HG03571 (cell line): ENCODE measurements around the gene CLDN11.

Source experiments
- ATAC-seq: cut with Tn5 transposase; IDR thresholded peaks from one replicate; pipeline ENCODE4 v1.9.1; 2021; ENCODE audit not compliant: unreplicated experiment

CLDN11 gene

GRCh38 chr3:170426240-170426797 lies 7.7 kb downstream of the CLDN11 start:
- no peak for ATAC-seq

DNA sequence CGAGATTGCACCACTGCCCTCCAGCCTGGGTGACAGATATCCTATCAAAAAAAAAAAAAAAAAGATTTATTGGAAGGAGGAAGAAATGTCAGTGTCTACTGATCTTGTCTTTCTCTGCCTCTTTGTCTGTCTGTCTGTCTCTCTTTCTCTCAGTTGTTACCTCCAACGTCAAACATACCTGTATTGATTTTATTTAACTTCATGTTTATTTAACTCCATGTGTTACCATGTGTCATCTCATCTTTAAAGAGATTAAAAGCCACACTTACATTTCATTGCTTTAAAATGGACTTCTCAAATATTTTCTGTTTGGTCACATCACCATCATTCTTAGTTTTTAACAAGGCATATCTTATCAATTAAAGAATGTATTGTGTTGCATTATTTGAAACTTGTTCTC lies 9.4 kb downstream of the CLDN11 start:
- ATAC-seq: no peak

DNA sequence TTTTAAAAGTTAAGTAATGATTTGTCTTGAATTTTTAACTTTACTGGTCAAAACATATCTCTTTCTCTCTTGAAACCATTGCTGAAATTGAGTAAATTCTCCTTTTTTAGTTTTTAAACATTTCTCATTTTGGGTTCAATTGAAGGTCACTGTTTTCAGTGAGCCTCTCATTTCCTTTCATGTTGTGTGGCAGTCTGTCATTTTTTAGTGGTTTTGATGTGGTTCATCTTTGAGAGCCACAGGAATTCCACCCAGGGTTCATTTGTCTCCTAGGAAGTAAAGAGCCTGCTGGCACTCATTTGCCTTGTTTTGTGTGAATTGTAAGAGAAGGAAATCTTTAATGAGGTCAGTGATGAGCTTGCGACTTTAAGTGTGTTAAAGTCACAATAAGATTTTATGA lies 10.4 kb downstream of the CLDN11 start:
- no peak for ATAC-seq

DNA sequence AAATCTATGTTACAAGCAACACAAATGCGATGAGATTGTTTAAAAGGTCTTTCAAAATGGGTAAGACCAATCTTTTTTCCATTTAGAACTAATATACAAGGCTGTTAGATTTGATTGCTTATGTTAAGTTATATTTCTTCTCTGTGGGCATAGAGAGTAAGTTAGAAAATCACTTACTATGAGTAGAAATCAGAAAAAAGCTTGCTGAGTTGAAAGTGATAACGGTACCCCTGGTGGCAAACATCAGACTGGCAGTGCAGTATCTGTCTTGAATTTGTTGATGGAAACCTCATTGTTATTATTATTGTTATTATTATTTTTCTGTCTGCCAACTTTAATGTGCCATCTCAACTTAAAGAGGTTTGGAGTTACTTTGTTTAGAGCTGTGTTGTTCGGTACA lies 12.4 kb downstream of the CLDN11 start:
- ATAC-seq: no peak

DNA sequence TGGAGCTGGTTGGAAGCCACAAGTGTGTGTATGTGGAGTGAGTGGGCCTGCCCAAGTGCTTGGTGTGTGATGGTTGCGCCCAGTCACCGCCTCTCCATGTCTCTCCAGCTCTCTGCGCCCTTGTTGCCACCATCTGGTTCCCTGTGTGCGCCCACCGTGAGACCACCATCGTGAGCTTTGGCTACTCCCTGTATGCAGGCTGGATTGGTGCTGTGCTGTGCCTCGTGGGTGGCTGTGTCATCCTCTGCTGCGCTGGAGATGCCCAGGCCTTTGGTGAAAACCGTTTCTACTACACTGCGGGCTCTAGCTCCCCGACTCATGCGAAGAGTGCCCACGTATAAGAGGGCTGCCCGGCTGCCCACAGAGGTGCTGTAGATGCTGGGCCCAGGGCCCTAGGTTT lies 13.7 kb downstream of the CLDN11 start:
- no peak for ATAC-seq

GRCh38 chr3:170436697-170437096 lies 18.0 kb downstream of the CLDN11 start:
- no peak for ATAC-seq

DNA sequence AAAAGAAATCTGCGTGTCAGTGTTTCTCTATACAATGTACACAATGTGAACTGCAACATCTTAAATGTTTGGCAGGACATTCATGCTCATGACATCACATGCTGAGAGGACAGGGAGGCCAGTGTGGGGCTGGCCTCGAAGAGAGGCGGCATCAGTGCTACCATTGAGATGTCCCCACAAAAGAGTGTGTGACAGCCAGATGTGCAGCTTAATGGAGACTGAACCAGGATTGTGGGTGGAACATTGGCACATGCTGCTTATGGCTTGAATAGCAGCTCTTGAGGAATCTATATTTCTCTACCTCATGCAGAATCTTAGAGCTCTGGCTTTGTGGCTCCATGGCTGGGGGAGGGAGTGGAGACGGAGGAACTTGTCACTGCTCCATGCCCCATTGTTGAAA lies 18.5 kb downstream of the CLDN11 start:
- ATAC-seq: no peak

GRCh38 chr3:170437696-170438407 lies 19.2 kb downstream of the CLDN11 start:
- no peak for ATAC-seq

- ATAC-seq: no peak
Observed at GRCh38 chr3:170438836-170439235, 20.2 kb downstream of the CLDN11 start.

- no peak for ATAC-seq
Observed at GRCh38 chr3:170440344-170440743, 21.7 kb downstream of the CLDN11 start.

- no peak for ATAC-seq
Observed at GRCh38 chr3:170441412-170441811, 22.7 kb downstream of the CLDN11 start.

GRCh38 chr3:170442947-170443346 lies 24.3 kb downstream of the CLDN11 start:
- ATAC-seq: no peak

GRCh38 chr3:170443457-170443856 lies 24.8 kb downstream of the CLDN11 start:
- no peak for ATAC-seq

- no peak for ATAC-seq
Observed at GRCh38 chr3:170448584-170448983, 29.9 kb downstream of the CLDN11 start.

DNA sequence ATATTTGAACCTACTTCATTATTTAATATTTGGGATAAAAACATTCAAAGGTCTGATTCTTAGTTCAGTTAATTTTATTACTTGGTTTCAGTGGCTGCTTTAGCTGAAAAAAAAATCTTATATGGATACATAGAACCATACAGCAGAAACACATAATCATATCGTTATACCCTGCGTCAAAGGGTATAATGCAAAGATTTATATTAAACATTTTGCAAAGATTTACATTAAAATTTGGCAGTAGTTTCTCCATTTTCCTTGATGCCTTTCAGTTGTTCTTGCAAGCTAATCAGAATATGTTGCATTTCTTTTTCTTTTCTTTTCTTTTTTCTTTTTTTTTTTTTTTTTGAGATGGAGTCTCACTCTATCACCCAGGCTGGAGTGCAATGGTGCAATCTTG lies 31.4 kb downstream of the CLDN11 start:
- ATAC-seq: no peak

DNA sequence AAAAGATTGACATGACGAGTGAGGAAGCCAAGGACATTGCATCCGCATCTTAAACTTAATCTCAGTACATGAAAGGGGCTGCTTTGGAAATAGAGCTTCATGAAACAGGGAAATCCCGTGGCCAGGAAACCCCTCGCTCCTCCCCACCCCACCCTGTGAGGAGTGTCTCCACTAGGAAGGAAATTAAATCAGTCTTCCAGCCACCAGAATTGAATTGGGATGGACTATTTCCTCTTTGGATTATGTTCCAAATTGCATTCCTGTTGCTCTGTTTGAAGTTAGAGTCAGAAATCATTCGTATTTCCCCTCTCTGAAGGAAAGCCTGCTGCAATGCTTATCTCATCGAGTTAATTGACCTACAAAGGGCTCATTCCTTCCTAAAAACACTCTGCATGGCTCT lies 35.8 kb downstream of the CLDN11 start:
- no peak for ATAC-seq

DNA sequence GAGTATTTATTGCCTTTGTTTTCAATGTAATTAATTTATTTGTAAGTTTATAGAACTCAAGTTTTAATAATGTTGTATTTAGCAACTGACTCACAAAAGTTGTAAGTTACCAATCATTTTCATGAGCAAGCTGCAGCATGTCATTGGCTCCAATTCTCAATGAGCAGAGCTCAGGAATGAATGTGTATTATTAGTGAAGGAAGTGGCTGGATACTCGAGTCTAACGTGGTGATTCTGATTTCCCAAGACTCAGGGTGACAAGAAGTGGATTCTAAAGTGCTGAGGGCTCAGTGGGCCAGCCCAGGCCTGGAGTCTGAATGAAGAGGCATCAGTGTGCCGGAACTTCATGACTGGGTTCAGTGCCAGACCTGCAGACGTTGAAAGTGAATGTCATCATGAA lies 39.6 kb downstream of the CLDN11 start:
- ATAC-seq: no peak

- ATAC-seq: no peak
Observed at GRCh38 chr3:170463011-170463410, 44.3 kb downstream of the CLDN11 start.

GRCh38 chr3:170465955-170466354 lies 47.3 kb downstream of the CLDN11 start:
- ATAC-seq: no peak

GRCh38 chr3:170467007-170467406 lies 48.3 kb downstream of the CLDN11 start:
- ATAC-seq: no peak

DNA sequence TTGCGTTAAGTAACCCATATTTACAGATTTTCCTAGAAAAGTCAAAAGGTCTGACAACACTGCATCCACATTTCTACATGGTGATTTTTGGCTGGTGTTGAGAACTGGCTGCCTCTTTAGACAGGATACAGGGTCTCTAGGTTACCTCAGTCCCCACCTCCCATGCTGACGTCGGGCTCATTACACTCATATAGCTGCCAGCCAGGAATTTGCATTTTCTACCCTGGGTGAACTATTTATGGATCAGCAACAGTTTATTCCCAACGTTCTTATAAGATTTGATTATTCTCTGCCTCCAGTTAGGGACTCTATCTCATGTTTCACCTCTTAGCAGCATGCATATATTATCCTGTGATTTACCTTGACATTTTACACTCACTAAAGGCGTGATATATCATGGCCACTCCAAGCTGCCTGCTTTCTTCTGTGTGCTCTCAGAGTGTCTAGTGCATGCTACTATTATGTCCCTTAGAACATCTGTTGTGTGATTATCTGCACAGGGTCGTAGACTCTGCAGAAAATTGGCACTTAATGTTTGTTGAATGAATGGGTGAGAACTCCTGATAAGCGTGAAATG lies 49.0 kb downstream of the CLDN11 start:
- ATAC-seq: no peak

DNA sequence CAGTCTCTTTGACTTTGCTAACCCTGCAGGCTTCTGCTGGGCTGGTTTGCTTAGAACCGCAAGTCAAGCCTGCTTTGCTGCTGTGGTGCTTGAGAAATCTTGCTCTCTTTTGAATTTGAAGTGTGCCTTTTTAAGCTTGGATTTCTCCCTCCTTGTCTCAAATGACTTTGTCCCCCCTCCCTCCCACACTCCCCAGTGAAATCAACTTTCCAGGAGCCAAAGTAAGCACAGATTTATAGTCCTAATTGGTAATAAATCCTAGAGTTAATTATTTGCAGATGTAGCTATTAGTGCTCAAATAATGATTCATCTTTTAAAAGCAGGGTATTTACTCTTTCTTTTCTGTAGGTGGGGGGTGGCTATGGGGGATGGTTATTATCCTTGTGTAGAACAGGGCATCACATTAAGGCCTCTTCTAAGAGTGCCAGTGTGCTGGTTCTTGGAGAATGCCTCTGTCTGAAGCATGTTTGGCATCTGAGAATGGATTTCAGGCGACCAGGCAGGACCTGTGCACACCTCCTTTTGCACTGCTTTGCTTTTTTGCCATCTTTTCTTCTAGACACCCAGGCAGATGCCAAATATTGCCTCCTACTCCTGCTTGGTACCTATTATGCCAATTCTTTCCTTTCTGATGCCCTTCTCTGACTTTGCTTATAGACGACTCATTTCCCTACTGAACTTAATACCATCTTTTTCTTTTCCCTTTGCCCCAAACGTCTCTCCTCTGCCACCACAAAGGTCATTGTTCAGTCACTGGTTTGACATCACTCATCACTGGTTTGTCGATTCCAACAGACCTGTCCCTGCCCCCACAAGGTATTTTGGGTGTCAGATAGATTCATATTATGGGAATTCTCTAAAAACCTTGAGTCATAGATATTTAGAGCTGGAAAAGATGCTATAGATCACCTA lies 50.7 kb downstream of the CLDN11 start:
- ATAC-seq: no peak
